Transverse colon (tissue), 4 donors: ENCODE data around the gene TOR1B. TPM values are rescaled to one million over a fixed set of nuclear protein-coding genes. Genes with fewer than 3 reads are reported as not detected.

Experiments
- DNase-seq: peaks from one replicate; pipeline ENCODE4 v3.0.0-alpha.2; 2019
- H3K27ac ChIP-seq, 4 donors: fragments of 200-600 bp; sonication (generic); 2 replicates each; pipeline ENCODE4 v1.5.1; 2016 to 2018; ENCODE audit warnings: inconsistent platforms in 4 of 4
- H3K27me3 ChIP-seq: fragments of 200-600 bp; sonication (generic); 2 replicates; pipeline ENCODE4 v1.5.1; 2017; ENCODE audit warnings: inconsistent platforms
- H3K36me3 ChIP-seq, 4 donors: fragments of 200-600 bp; sonication (generic); 2 replicates each; pipeline ENCODE4 v1.5.1; 2017 to 2019; ENCODE audit warnings: inconsistent platforms in 4 of 4
- H3K4me1 ChIP-seq, 4 donors: fragments of 200-600 bp; sonication (generic); 2 replicates each; pipeline ENCODE4 v1.5.1; 2017 to 2020; ENCODE audit warnings: inconsistent platforms in 4 of 4
- H3K4me3 ChIP-seq, 4 donors: fragments of 200-600 bp; sonication (generic); 1 replicate in 1 of 4; 2 replicates in 3 of 4; pipeline versions ENCODE4 v1.5.1 to v1.6.1; 2017 to 2019; ENCODE audit warnings: inconsistent platforms in 4 of 4
- H3K9me3 ChIP-seq, 2 donors: fragments of 200-600 bp; sonication (generic); 2 replicates each; pipeline ENCODE4 v1.5.1; 2017 to 2019; ENCODE audit warnings: inconsistent platforms in 2 of 2
- EP300 ChIP-seq: sonication (generic); formaldehyde crosslinking; IDR thresholded peaks from one replicate; pipeline ENCODE4 v1.6.1; 2017; ENCODE audit warnings: antibody characterized with exemption, low read depth
- POLR2A ChIP-seq: fragments of 450-650 bp; IDR thresholded peaks from one replicate; pipeline ENCODE4 v1.6.1; 2016; ENCODE audit warnings: antibody characterized with exemption, mild to moderate bottlenecking, moderate library complexity
- POLR2AphosphoS5 ChIP-seq, 3 donors: sonication (generic); formaldehyde crosslinking; IDR thresholded peaks; one replicate each; pipeline ENCODE4 v1.6.1; 2016; ENCODE audit warnings: antibody characterized with exemption in 3 of 3
- WGBS, 2 donors: methylation state at CpG; one replicate each; pipeline ENCODE4 v1.1.5; 2018; ENCODE audit warnings: low coverage in 1 of 2; 5-methylcytosine and 5-hydroxymethylcytosine counted together
- in situ Hi-C, 4 donors: fragments of 200-750 bp; cut with MboI; loops; one replicate each; pipeline versions ENCODE4 v1.15.0 to v1.15.1; 2017; ENCODE audit warnings: low sequenced_read_pairs in 3 of 4, low pct_ligation_motif_present in 1 of 4, low pct_unique_long_range_greater_than_20kb in 1 of 4
- intact Hi-C: fragments of 100-400 bp; cut with DNase I; formaldehyde crosslinking; loops from one replicate; pipeline ENCODE4 v1.15.1; 2023; ENCODE audit warnings: low total_unique reads
- total RNA-seq, 4 donors: library from RNA; depleted of rRNA; stranded (reverse); fragments of >200 nt; gene quantifications; one replicate each; pipeline ENCODE4 v1.1.0, GENCODE V29; 2016
- TF ChIP-seq, protein P1 (sequence below), 5 experiments: fragments of 200-600 bp in 3 of 5; fragments of 450-650 bp in 2 of 5; sonication (generic) in 3 of 5; IDR thresholded peaks; 1 replicate in 2 of 5; 2 replicates in 3 of 5; pipeline ENCODE4 v1.5.1; 2016 to 2017; ENCODE audit warnings: antibody characterized with exemption in 5 of 5, inconsistent platforms in 3 of 5, mild to moderate bottlenecking in 2 of 5, moderate library complexity in 1 of 5

The TOR1B gene, protein sequence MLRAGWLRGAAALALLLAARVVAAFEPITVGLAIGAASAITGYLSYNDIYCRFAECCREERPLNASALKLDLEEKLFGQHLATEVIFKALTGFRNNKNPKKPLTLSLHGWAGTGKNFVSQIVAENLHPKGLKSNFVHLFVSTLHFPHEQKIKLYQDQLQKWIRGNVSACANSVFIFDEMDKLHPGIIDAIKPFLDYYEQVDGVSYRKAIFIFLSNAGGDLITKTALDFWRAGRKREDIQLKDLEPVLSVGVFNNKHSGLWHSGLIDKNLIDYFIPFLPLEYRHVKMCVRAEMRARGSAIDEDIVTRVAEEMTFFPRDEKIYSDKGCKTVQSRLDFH
- total RNA-seq: 100 to 1,000 TPM in 1 of 4 donors, 10 to 100 TPM in 3; 49.0 to 105 (median 62.7) TPM

- 1% methylated on average over 51 of the region's 93 CpGs; no CpG with 5 or more reads in 1 of the 2 donors for WGBS, 2 donors
- Histone ChIP-seq H3K9me3 (no peaks in the 10 kb centered on the region), H3K4me1 (peaks cover 6 to 36% (median 14%) of the 10 kb centered on the region in 4 donors), H3K27me3 (no peaks in the 10 kb centered on the region), H3K36me3 (no peaks in the 10 kb centered on the region), H3K4me3 (peak within 1 kb of the TSS; percentile 80 to 97 (median 82)), H3K27ac (peak within 1 kb of the TSS; percentile 93 to 95 (median 94))
- DNase-seq: peak; percentile 96
- TF ChIP-seq POLR2AphosphoS5 (IDR thresholded peaks at IDR 0.05) (peak; percentile 96 to 98 (median 97)), POLR2A (peak; percentile 90)
- TF ChIP-seq, protein P1, sequence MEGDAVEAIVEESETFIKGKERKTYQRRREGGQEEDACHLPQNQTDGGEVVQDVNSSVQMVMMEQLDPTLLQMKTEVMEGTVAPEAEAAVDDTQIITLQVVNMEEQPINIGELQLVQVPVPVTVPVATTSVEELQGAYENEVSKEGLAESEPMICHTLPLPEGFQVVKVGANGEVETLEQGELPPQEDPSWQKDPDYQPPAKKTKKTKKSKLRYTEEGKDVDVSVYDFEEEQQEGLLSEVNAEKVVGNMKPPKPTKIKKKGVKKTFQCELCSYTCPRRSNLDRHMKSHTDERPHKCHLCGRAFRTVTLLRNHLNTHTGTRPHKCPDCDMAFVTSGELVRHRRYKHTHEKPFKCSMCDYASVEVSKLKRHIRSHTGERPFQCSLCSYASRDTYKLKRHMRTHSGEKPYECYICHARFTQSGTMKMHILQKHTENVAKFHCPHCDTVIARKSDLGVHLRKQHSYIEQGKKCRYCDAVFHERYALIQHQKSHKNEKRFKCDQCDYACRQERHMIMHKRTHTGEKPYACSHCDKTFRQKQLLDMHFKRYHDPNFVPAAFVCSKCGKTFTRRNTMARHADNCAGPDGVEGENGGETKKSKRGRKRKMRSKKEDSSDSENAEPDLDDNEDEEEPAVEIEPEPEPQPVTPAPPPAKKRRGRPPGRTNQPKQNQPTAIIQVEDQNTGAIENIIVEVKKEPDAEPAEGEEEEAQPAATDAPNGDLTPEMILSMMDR (IDR thresholded peaks at IDR 0.05): no peak
- in situ Hi-C loops (no loop called here), intact Hi-C loops (no loop called here)
These were observed at the start of gene TOR1B for GRCh38 chr9:129802833-129803675. Gene TOR1B, plus strand, starts transcription at chr9:129803184. Its CDS starts 29 bp downstream, at chr9:129803213.

DNA sequence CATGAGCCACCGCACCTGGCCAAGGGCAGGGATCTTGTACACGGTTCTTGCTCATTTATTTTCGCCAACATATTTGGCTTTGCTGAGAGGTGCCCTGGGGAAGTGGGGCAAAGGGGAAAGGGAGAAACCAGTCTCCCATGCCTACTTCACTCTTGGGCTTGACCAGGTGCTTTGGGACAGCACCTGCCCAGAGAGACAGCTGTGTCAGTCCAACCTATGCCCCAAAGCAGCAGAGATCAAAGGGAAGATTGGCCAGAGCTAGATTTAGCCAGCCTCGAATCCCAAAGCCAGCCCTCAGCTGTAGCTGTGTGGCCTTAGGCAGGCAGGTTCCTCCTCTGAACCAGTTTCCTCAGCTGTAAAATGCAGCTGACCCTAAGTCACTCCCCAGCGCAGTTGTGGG lies 47.8 kb upstream of the TOR1B start:
- DNase-seq: no peak
- Histone ChIP-seq H3K27ac (no peak overlapping the region), H3K27me3 (peaks cover 3% of the 10 kb centered on the region), H3K9me3 (no peaks in the 10 kb centered on the region), H3K4me1 (peaks cover 11 to 28% (median 15%) of the 10 kb centered on the region in 4 donors), H3K36me3 (no peaks in the 10 kb centered on the region), H3K4me3 (no peak overlapping the region)
- 76% methylated on average over 5 of the region's 5 CpGs; no CpG with 5 or more reads in 1 of the 2 donors for WGBS, 2 donors
- intact Hi-C loops (no loop called here), in situ Hi-C loops (no loop called here)
- TF ChIP-seq, protein P1 (IDR thresholded peaks at IDR 0.05): no peak
- no peak for TF ChIP-seq POLR2A
- TF ChIP-seq EP300: no peak
- TF ChIP-seq POLR2AphosphoS5 (IDR thresholded peaks at IDR 0.05): no peak

DNA sequence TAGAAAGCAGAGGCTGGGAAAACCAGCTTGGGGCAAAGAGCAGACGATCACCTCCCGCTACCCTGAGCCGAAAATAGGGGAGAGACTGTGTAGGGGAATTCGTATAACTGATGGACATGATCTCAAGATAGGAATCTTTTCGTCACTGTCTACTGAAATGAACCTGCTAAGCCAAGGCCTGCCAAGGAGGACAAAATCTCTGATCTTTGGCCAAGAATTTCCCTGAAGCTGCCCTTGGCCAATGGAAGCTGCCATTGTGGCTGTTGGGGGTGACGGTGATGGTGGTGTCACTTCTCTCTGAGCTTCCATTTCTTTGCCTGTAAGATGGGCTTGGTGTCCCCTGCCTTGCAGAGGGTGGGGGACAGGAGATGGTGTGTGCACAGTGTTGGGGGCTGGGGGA lies 46.8 kb upstream of the TOR1B start:
- Histone ChIP-seq H3K9me3 (no peaks in the 10 kb centered on the region), H3K27ac (no peak overlapping the region), H3K4me3 (no peak overlapping the region), H3K27me3 (peaks cover 3% of the 10 kb centered on the region), H3K4me1 (peaks cover 11 to 30% (median 15%) of the 10 kb centered on the region in 4 donors), H3K36me3 (no peaks in the 10 kb centered on the region)
- TF ChIP-seq, protein P1 (IDR thresholded peaks at IDR 0.05): no peak
- TF ChIP-seq POLR2AphosphoS5 (IDR thresholded peaks at IDR 0.05): no peak
- no peak for TF ChIP-seq EP300
- TF ChIP-seq POLR2A: no peak
- intact Hi-C loops: no loop called here
- DNase-seq: no peak
- 93 to 100% methylated on average over 1 to 6 of the region's 6 CpGs for WGBS, 2 donors
- in situ Hi-C loops: no loop called here

DNA sequence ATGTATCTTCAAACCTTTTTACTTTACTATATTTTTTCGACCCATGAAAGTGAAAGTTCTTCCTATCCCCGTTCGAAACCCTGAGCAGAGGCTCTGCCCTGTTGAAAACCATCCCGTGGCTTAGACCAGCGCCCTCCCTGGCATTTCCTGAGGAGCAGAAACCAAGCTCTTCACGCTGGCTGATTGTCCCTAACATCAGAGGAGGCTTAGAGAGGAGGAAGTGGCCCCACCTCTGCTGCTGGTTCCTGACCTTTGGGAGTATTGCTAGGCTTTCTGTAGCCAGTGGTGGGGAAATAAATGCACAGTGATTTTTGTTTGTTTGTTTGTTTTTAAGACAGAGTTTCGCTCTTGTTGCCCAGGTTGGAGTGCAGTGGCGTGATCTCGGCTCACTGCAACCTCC lies 45.9 kb upstream of the TOR1B start:
- WGBS, 2 donors: 62% methylated on average over 9 of the region's 9 CpGs; no CpG with 5 or more reads in 1 of the 2 donors
- Histone ChIP-seq H3K27ac (no peak overlapping the region), H3K4me3 (no peak overlapping the region), H3K4me1 (peaks cover 8 to 31% (median 15%) of the 10 kb centered on the region in 4 donors), H3K9me3 (no peaks in the 10 kb centered on the region), H3K36me3 (no peaks in the 10 kb centered on the region), H3K27me3 (no peaks in the 10 kb centered on the region)
- DNase-seq: no peak
- in situ Hi-C loops: no loop called here
- TF ChIP-seq POLR2AphosphoS5 (IDR thresholded peaks at IDR 0.05) (no peak), POLR2A (no peak), EP300 (no peak)
- TF ChIP-seq, protein P1 (IDR thresholded peaks at IDR 0.05): no peak
- intact Hi-C loops: no loop called here
